OCI-M1 (cell line): ENCODE measurements around the gene GLP1R.

Source experiments
- DNase-seq: peaks from one replicate; lab custom pipeline; 2025; lab: John Stamatoyannopoulos, UW

The GLP1R gene

GRCh38 chr6:39044181-39044580, 4.4 kb upstream of the GLP1R start:
- no peak for DNase-seq

GRCh38 chr6:39047434-39048327, 900 bp upstream of the GLP1R start:
- no peak for DNase-seq

- DNase-seq, result no peak
Observed at GRCh38 chr6:39049575-39050283, 1.1 kb downstream of the GLP1R start.

- DNase-seq, result no peak
Observed at GRCh38 chr6:39050453-39051112, 2.0 kb downstream of the GLP1R start.

- DNase-seq, result peak; percentile 41
Observed at GRCh38 chr6:39051399-39052122, 3.0 kb downstream of the GLP1R start.

GRCh38 chr6:39053016-39053624, 4.5 kb downstream of the GLP1R start:
- peak; percentile 46 for DNase-seq

- no peak for DNase-seq
Observed at GRCh38 chr6:39053854-39054576, 5.4 kb downstream of the GLP1R start.

GRCh38 chr6:39054577-39055142, 6.1 kb downstream of the GLP1R start:
- DNase-seq, result no peak

GRCh38 chr6:39055661-39056060, 7.1 kb downstream of the GLP1R start:
- no peak for DNase-seq

GRCh38 chr6:39056191-39056590, 7.6 kb downstream of the GLP1R start:
- no peak for DNase-seq

GRCh38 chr6:39056681-39057080, 8.1 kb downstream of the GLP1R start:
- no peak for DNase-seq

- DNase-seq, result no peak
Observed at GRCh38 chr6:39057251-39058155, 8.9 kb downstream of the GLP1R start.

GRCh38 chr6:39058471-39059147, 10.0 kb downstream of the GLP1R start:
- DNase-seq, result no peak

- no peak for DNase-seq
Observed at GRCh38 chr6:39059496-39060310, 11.1 kb downstream of the GLP1R start.

GRCh38 chr6:39060467-39061160, 12.0 kb downstream of the GLP1R start:
- DNase-seq, result no peak

- DNase-seq, result no peak
Observed at GRCh38 chr6:39061182-39061581, 12.6 kb downstream of the GLP1R start.

- no peak for DNase-seq
Observed at GRCh38 chr6:39061588-39061987, 13.0 kb downstream of the GLP1R start.
